Measurements from ENCODE around the gene TAF6. TPM values are rescaled to one million over a fixed set of nuclear protein-coding genes. Genes with fewer than 3 reads are reported as not detected.

Gene TAF6
- polyA plus RNA-seq, 2 of the 4 experiments (the other 2 are of a cell fraction), result 36.2 to 57.0 TPM

DNA sequence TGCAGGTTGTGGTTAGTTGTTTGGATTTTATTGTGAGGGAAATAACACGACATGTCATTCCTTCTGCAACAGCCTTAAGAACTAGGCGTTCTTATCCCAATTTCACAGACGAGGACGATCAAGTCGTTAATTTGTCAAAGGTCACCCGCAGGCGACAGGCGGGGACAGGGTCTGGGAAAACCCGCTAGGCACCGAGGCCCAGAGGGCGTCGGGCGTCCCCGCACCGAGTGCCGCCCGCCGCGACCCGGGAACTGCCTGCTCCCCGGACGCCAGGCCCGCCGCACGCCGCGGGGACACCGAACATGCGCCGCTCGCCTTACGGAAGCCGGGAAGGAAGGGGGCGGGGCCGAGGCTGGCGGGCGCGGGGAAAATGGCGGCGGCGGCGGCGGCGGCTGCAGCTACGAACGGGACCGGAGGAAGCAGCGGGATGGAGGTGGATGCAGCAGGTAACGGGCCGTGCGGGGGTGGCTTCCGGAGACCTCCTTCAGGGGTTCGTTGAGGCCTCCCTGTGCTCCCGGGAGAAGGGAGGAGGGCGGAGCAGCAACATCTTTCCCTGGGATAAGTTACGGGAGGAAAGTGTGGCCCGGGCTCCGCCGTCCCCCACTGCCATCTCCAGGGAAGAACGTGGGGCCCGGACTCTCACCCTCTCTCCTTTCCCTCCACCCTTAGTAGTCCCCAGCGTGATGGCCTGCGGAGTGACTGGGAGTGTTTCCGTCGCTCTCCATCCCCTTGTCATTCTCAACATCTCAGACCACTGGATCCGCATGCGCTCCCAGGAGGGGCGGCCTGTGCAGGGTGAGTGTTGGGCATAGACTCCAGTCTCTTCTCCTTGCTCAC is 30.3 kb downstream of the TAF6 start, which contains the start of gene COPS6 (continued):
- peak; percentile 76; the same call in 1 of the 2 replicates for TF ChIP-seq HEYL (CRISPR knock-in tag; IDR thresholded peaks at IDR 0.05)
- no peak for TF ChIP-seq POLR2AphosphoS2 (conservative IDR thresholded peaks at IDR 0.05; ENCODE audit: low read length)
- no peak for TF ChIP-seq ESRRA (IDR thresholded peaks at IDR 0.05; ENCODE audit: borderline replicate concordance, low read length)
- TF ChIP-seq RAD21 (conservative IDR thresholded peaks at IDR 0.05 in 1 of 2, IDR thresholded peaks at IDR 0.05 in 1 of 2), result no peak
- TF ChIP-seq SMC3 (IDR thresholded peaks at IDR 0.05), result 0 out of 3 replicates have a peak, but pooled peaks have one; percentile 9
- TF ChIP-seq RARB (CRISPR knock-in tag; IDR thresholded peaks at IDR 0.05), result no peak
- peak; percentile 57; the same call in 1 of the 2 replicates for TF ChIP-seq HDAC2 (IDR thresholded peaks at IDR 0.05)
- no peak for TF ChIP-seq MAFK (IDR thresholded peaks at IDR 0.05; ENCODE audit: partially characterized antibody)
- TF ChIP-seq JUNB (IDR thresholded peaks at IDR 0.05), result no peak
- TF ChIP-seq, protein P1, sequence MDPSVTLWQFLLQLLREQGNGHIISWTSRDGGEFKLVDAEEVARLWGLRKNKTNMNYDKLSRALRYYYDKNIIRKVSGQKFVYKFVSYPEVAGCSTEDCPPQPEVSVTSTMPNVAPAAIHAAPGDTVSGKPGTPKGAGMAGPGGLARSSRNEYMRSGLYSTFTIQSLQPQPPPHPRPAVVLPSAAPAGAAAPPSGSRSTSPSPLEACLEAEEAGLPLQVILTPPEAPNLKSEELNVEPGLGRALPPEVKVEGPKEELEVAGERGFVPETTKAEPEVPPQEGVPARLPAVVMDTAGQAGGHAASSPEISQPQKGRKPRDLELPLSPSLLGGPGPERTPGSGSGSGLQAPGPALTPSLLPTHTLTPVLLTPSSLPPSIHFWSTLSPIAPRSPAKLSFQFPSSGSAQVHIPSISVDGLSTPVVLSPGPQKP (IDR thresholded peaks at IDR 0.05; ENCODE audit: low read depth, low read length), result no peak
- TF ChIP-seq, protein P2, sequence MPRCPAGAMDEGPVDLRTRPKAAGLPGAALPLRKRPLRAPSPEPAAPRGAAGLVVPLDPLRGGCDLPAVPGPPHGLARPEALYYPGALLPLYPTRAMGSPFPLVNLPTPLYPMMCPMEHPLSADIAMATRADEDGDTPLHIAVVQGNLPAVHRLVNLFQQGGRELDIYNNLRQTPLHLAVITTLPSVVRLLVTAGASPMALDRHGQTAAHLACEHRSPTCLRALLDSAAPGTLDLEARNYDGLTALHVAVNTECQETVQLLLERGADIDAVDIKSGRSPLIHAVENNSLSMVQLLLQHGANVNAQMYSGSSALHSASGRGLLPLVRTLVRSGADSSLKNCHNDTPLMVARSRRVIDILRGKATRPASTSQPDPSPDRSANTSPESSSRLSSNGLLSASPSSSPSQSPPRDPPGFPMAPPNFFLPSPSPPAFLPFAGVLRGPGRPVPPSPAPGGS (IDR thresholded peaks at IDR 0.05), result peak; percentile 86; the same call in 2 of the 3 replicates
- TF ChIP-seq, protein P3, sequence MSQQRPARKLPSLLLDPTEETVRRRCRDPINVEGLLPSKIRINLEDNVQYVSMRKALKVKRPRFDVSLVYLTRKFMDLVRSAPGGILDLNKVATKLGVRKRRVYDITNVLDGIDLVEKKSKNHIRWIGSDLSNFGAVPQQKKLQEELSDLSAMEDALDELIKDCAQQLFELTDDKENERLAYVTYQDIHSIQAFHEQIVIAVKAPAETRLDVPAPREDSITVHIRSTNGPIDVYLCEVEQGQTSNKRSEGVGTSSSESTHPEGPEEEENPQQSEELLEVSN (IDR thresholded peaks at IDR 0.05; ENCODE audit: borderline replicate concordance, low read depth), result peak; percentile 96
- no peak for TF ChIP-seq CBX8 (IDR thresholded peaks at IDR 0.05)
- TF ChIP-seq RCOR1 (IDR thresholded peaks at IDR 0.05; ENCODE audit: low read depth, low read length), result no peak
- no peak for TF ChIP-seq KDM1A (IDR thresholded peaks at IDR 0.05; ENCODE audit: low read depth)
- TF ChIP-seq CBX2 (IDR thresholded peaks at IDR 0.05; ENCODE audit: borderline replicate concordance, low read depth), result no peak
- peak; percentile 92 for TF ChIP-seq POLR2A (IDR thresholded peaks at IDR 0.05; ENCODE audit: low read length)
- TF ChIP-seq, protein P4, sequence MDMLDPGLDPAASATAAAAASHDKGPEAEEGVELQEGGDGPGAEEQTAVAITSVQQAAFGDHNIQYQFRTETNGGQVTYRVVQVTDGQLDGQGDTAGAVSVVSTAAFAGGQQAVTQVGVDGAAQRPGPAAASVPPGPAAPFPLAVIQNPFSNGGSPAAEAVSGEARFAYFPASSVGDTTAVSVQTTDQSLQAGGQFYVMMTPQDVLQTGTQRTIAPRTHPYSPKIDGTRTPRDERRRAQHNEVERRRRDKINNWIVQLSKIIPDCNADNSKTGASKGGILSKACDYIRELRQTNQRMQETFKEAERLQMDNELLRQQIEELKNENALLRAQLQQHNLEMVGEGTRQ (IDR thresholded peaks at IDR 0.05), result no peak
- no peak for TF ChIP-seq FOSB (CRISPR knock-in tag; IDR thresholded peaks at IDR 0.05)
- peak; percentile 96 for TF ChIP-seq EHF (CRISPR knock-in tag; IDR thresholded peaks at IDR 0.05)
- TF ChIP-seq, protein P5, sequence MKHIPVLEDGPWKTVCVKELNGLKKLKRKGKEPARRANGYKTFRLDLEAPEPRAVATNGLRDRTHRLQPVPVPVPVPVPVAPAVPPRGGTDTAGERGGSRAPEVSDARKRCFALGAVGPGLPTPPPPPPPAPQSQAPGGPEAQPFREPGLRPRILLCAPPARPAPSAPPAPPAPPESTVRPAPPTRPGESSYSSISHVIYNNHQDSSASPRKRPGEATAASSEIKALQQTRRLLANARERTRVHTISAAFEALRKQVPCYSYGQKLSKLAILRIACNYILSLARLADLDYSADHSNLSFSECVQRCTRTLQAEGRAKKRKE (CRISPR knock-in tag; IDR thresholded peaks at IDR 0.05; ENCODE audit: low read depth), result peak; percentile 98
- no peak for TF ChIP-seq RFX5 (IDR thresholded peaks at IDR 0.05)
- no peak for TF ChIP-seq CEBPB (IDR thresholded peaks at IDR 0.05)
- peak; percentile 69 for TF ChIP-seq PHF8 (IDR thresholded peaks at IDR 0.05; ENCODE audit: borderline replicate concordance, low read depth)
- TF ChIP-seq KDM5A (IDR thresholded peaks at IDR 0.05), result peak; percentile 66
- TF ChIP-seq FOSL2 (IDR thresholded peaks at IDR 0.05), result no peak
- TF ChIP-seq FOSL2 (CRISPR knock-in tag; IDR thresholded peaks at IDR 0.05), result peak; percentile 40; the same call in 1 of the 2 replicates
- no peak for TF ChIP-seq MAZ (IDR thresholded peaks at IDR 0.05; ENCODE audit: borderline replicate concordance, low read depth, low read length)
- no peak for TF ChIP-seq CHD4 (IDR thresholded peaks at IDR 0.05; ENCODE audit: borderline replicate concordance)
- TF ChIP-seq SREBF2 (IDR thresholded peaks at IDR 0.05), result no peak
- TF ChIP-seq HOXA7 (CRISPR knock-in tag; IDR thresholded peaks at IDR 0.05), result no peak; the same call in 1 of the 2 replicates
- TF ChIP-seq MYC (IDR thresholded peaks at IDR 0.05; ENCODE audit: borderline replicate concordance, low read length), result no peak
- TF ChIP-seq FOXS1 (CRISPR knock-in tag; IDR thresholded peaks at IDR 0.05), result peak; percentile 75; the same call in 1 of the 2 replicates
- no peak for TF ChIP-seq BHLHE40 (IDR thresholded peaks at IDR 0.05; ENCODE audit: low read depth, low read length)
- no peak for TF ChIP-seq NR3C1 (IDR thresholded peaks at IDR 0.05)
- no peak for TF ChIP-seq GATA3 (IDR thresholded peaks at IDR 0.05; ENCODE audit: borderline replicate concordance)
